GM20431 (cell line): ENCODE measurements around the gene HECW1.

Experiments
- in situ Hi-C: fragments of 300-500 bp; cut with MseI, MboI; formaldehyde crosslinking; loops from one replicate; pipeline ENCODE4 v1.15.0; 2020; ENCODE audit warnings: low sequenced_read_pairs; ENCODE audit not compliant: unreplicated experiment

Gene HECW1

GRCh38 chr7:43553999-43554398, 441.6 kb downstream of the HECW1 start:
- in situ Hi-C loops: loop anchor here (25.0 kb wide), 1 partner anchor 283 kb away; no protein-coding TSS in a partner anchor

GRCh38 chr7:43554423-43554822, 442.0 kb downstream of the HECW1 start:
- in situ Hi-C loops: loop anchor here (25.0 kb wide), 1 partner anchor 283 kb away; no protein-coding TSS in a partner anchor

- in situ Hi-C loops: loop anchor here (25.0 kb wide), 1 partner anchor 279 kb away; no protein-coding TSS in a partner anchor
These were observed 445.5 kb downstream of the HECW1 start for GRCh38 chr7:43557831-43558495.

- in situ Hi-C loops: loop anchor here (25.0 kb wide), 1 partner anchor 278 kb away; no protein-coding TSS in a partner anchor
These were observed 446.9 kb downstream of the HECW1 start for GRCh38 chr7:43559171-43559945.

GRCh38 chr7:43559946-43560335, 447.5 kb downstream of the HECW1 start:
- in situ Hi-C loops: loop anchor here (25.0 kb wide), 1 partner anchor 277 kb away; no protein-coding TSS in a partner anchor

GRCh38 chr7:43560742-43561330, 448.4 kb downstream of the HECW1 start:
- in situ Hi-C loops: loop anchor here (25.0 kb wide), 1 partner anchor 276 kb away; no protein-coding TSS in a partner anchor

GRCh38 chr7:43562383-43562782, 449.9 kb downstream of the HECW1 start:
- in situ Hi-C loops: loop anchor here (25.0 kb wide), 1 partner anchor 275 kb away; no protein-coding TSS in a partner anchor

- in situ Hi-C loops: loop anchor here (25.0 kb wide), 1 partner anchor 272 kb away; no protein-coding TSS in a partner anchor
These were observed 453.3 kb downstream of the HECW1 start for GRCh38 chr7:43565786-43566185.

GRCh38 chr7:43568529-43568928, 456.1 kb downstream of the HECW1 start:
- in situ Hi-C loops: loop anchor here (25.0 kb wide), 1 partner anchor 269 kb away; no protein-coding TSS in a partner anchor

- in situ Hi-C loops: loop anchor here (25.0 kb wide), 1 partner anchor 268 kb away; no protein-coding TSS in a partner anchor
These were observed 457.0 kb downstream of the HECW1 start for GRCh38 chr7:43569424-43569823.

GRCh38 chr7:43570688-43571365, 458.4 kb downstream of the HECW1 start:
- in situ Hi-C loops: loop anchor here (10.0 to 25.0 kb wide), 2 partner anchors 134 to 266 kb away; no protein-coding TSS in a partner anchor

- in situ Hi-C loops: loop anchor here (10.0 to 25.0 kb wide), 2 partner anchors 132 to 265 kb away; no protein-coding TSS in a partner anchor
These were observed 460.1 kb downstream of the HECW1 start for GRCh38 chr7:43572516-43573049.

- in situ Hi-C loops: loop anchor here (10.0 to 25.0 kb wide), 2 partner anchors 131 to 263 kb away; no protein-coding TSS in a partner anchor
These were observed 461.4 kb downstream of the HECW1 start for GRCh38 chr7:43573832-43574231.

- in situ Hi-C loops: loop anchor here (10.0 kb wide), 1 partner anchor 129 kb away; no protein-coding TSS in a partner anchor
These were observed 463.1 kb downstream of the HECW1 start for GRCh38 chr7:43575506-43575905.

- in situ Hi-C loops: loop anchor here (10.0 kb wide), 1 partner anchor 129 kb away; no protein-coding TSS in a partner anchor
These were observed 463.8 kb downstream of the HECW1 start for GRCh38 chr7:43576241-43576640.

GRCh38 chr7:43577485-43577951, 465.1 kb downstream of the HECW1 start:
- in situ Hi-C loops: loop anchor here (10.0 kb wide), 1 partner anchor 127 kb away; no protein-coding TSS in a partner anchor

- in situ Hi-C loops: no loop called here
These were observed 470.3 kb downstream of the HECW1 start, which contains the start of gene STK17A for GRCh38 chr7:43582503-43583423. STK17A (plus strand) TSS chr7:43583108; CDS start chr7:43583244, 136 bp downstream.
